ENCODE results near the gene SEMA4D. TPM values are rescaled to one million over a fixed set of nuclear protein-coding genes. Genes with fewer than 3 reads are reported as not detected.

Gene SEMA4D
- total RNA-seq, 1 experiment from 2014 or later = 0.37 TPM

DNA sequence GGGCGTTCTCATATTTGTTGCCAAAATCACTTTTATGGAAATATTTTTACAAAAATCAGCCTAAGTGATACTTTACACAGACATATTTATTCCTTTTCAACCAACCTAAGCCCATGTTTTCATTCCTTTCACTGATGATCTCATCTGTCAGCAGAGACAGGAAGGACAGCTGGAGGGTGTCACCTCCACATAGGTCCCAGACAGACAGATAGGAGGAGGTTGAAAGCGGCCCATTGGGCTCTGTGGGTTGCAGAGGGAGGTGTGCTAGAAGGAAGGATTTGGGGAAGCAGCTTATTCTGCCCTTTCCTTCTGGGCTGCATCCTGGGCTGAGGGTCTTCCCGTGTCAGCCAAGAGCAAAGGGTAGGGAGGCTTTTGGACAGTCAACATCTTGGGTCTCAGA lies 26.0 kb upstream of the SEMA4D start:
- no peak overlapping the region for H3K27ac ChIP-seq
- H3K36me3 ChIP-seq = no peaks in the 10 kb centered on the region
- H3K9me3 ChIP-seq (replicated peaks) = no peaks in the 10 kb centered on the region
- H3K4me3 ChIP-seq = no peak overlapping the region
- no peak for DNase-seq (ENCODE audit: low read depth in 1 of 2, low spot score in 2 of 2)
- H3K27me3 ChIP-seq (replicated peaks) = no peaks in the 10 kb centered on the region
- H3K4me1 ChIP-seq (replicated peaks) = no peaks in the 10 kb centered on the region

DNA sequence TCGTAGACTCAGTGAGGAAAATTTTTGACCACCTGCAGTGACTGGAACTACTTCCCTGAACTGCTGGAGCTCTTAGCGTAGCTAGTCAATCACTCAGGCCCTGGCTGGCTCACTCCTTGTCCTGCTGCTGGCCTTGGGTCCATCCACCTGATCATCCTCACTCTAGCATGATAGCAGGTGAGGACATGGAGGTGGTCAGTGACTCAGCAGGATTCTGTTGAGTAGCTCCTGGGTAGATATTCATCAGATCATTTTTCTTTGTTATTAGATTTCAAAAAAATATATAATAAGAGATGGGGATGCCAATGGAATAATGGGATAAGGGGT lies 25.0 kb upstream of the SEMA4D start:
- H3K36me3 ChIP-seq = no peaks in the 10 kb centered on the region
- no peak overlapping the region for H3K4me3 ChIP-seq
- H3K27ac ChIP-seq = no peak overlapping the region
- no peaks in the 10 kb centered on the region for H3K9me3 ChIP-seq (replicated peaks)
- DNase-seq (ENCODE audit: low read depth in 1 of 2, low spot score in 2 of 2) = no peak
- H3K27me3 ChIP-seq (replicated peaks) = no peaks in the 10 kb centered on the region
- no peaks in the 10 kb centered on the region for H3K4me1 ChIP-seq (replicated peaks)

DNA sequence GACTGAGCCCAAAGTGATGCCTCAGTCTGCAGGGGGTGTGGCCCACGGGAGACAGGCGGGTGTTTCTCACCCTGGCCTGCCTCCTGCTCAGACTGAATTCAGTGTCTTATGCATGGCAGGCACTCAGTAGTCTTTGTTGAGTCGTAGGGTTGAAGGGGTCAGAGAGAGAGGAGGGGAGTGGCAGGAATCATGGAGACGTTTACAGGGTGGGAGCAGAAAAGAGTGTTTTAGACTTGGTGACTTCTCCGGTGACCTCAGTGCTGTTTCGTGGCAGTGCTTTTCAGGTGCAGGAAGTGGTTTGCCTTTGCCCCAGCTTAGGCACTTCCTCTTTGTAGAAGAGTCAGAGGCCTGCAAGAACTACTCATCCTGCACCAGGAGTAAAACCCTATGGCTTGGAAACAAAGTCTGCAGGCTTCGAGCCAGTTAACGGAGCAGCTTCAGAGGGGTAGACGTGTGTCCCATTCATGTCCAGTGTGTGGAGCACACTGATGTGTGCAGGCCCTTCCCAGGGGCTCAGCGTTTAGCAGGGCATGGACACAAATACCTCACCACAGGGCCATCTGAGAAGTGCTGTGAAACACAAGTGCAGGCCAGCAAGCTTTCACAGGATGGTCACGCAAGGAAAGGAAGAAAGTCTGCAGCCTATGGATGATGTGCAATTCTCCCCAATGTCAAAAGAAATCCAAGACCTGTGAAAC lies 24.5 kb upstream of the SEMA4D start:
- no peak for DNase-seq (ENCODE audit: low read depth in 1 of 2, low spot score in 2 of 2)
- H3K27ac ChIP-seq = no peak overlapping the region
- no peaks in the 10 kb centered on the region for H3K9me3 ChIP-seq (replicated peaks)
- H3K36me3 ChIP-seq = no peaks in the 10 kb centered on the region
- H3K4me1 ChIP-seq (replicated peaks) = no peaks in the 10 kb centered on the region
- no peak overlapping the region for H3K4me3 ChIP-seq
- no peaks in the 10 kb centered on the region for H3K27me3 ChIP-seq (replicated peaks)

DNA sequence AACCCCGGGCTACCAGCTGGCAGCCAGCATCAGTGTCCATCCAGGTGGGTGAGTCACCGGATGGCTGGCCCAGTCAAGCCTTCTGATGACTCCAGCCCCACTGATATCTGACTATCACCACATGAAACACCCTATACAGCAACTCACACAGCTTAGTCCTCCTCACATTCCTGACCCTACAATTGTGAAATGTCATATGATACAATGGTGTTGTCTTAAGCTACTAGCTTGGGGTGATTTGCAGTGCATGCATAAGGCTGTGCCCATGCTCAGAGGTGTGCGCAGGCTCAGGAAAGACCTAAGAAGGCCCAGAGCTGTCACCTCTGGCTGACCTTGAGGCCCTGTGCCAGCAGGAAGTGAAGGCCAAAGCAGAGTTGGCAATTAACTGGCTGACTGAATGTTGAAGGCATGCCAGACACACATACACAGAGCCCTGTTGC lies 21.5 kb upstream of the SEMA4D start:
- Histone ChIP-seq H3K36me3 (no peaks in the 10 kb centered on the region), H3K27ac (no peak overlapping the region)
- DNase-seq (ENCODE audit: low read depth in 1 of 2, low spot score in 2 of 2) = no peak

DNA sequence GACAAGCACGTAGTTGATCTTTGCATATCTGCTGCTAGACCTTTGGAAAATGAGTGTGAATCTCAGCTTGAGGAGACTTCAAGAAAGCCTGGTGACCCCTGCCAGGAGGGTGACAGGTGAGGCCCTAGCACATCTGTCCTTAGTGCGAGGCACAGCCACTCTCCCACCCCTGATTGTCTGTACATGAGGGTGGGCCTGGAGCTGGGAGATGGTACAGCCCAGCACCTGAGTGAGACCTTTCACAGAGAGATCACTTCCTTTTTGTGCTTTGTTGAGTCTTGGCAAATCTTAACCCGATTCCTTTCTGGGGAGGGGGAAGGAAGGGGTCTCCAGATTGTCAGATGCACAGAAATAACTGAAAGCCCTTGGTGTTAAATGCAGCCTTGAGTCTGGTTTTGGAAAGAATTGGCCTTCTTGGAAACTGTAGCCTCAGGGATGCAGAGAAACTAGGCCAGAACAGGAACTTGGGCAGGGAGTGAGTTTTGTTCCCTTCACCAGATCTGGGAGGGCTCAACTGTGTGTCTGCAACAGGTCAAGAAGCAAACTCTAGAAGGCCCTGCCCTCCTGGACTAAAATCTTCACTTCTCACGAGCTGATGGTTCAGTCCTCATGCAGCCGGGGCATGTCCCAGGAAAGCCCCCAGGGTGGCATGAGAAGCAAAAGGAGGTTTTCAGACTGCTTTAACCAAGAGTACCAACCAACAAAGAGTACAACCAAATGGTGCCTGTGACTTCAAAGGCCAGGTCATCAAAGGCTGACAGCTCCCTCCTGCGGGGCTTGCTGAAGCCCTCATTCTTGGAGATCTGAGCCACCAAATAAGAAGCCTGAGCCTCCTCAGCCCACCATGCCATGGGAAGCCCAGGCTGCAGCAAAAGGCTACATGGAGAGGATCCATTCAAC lies 20.8 kb upstream of the SEMA4D start:
- Histone ChIP-seq H3K27me3 (replicated peaks) (no peaks in the 10 kb centered on the region), H3K4me1 (replicated peaks) (no peaks in the 10 kb centered on the region), H3K27ac (no peak overlapping the region), H3K4me3 (no peak overlapping the region), H3K9me3 (replicated peaks) (no peaks in the 10 kb centered on the region), H3K36me3 (no peaks in the 10 kb centered on the region)
- DNase-seq (ENCODE audit: low read depth in 1 of 2, low spot score in 2 of 2) = no peak

More for the DNA sequence above, 21.5 kb upstream of the SEMA4D start:
- no peaks in the 10 kb centered on the region for H3K4me1 ChIP-seq (replicated peaks)
- no peaks in the 10 kb centered on the region for H3K27me3 ChIP-seq (replicated peaks)
- H3K4me3 ChIP-seq = no peak overlapping the region
- no peaks in the 10 kb centered on the region for H3K9me3 ChIP-seq (replicated peaks)

DNA sequence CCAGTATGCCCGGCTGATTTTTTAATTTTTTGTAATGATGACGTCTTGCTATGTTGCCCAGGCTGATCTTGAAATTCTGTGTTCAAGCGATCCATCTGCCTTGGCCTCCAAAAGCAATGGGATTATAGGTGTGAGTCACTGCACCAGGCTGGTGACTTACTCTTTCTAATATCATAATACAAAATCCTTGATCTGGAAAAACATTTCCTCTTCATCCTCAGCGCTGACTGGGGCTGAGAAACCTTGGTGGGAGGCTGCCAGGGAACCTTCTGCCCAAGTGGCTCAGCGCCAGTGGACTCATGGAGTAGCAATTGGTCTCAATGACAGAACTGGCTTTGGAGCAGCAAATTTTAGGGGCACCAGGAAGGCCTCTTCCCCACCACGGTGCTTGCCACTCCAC lies 17.5 kb upstream of the SEMA4D start:
- H3K4me3 ChIP-seq = no peak overlapping the region
- no peaks in the 10 kb centered on the region for H3K36me3 ChIP-seq
- no peak for DNase-seq (ENCODE audit: low read depth in 1 of 2, low spot score in 2 of 2)
- H3K9me3 ChIP-seq (replicated peaks) = no peaks in the 10 kb centered on the region
- H3K27ac ChIP-seq = no peak overlapping the region
- H3K27me3 ChIP-seq (replicated peaks) = peaks cover 3% of the 10 kb centered on the region
- H3K4me1 ChIP-seq (replicated peaks) = no peaks in the 10 kb centered on the region

DNA sequence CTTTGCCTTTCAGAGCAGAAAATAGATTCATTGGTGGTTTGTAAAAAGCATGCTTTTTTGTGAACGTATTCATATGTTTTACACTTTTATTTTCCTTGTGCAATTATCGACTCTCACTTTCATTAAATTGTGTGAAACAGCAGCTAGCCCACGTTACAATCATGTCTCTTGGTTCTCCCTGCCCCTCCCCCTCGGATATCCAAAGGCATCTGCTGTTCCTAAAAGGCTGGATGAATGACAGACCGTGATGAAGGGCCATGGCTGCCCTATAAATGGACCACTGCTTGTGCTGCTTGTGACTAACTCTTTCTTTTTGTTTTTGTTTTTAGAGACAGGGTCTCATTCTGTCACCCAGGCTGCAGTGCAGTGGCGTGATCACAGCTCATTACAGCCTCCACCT lies 17.0 kb upstream of the SEMA4D start:
- Histone ChIP-seq H3K27me3 (replicated peaks) (peaks cover 3% of the 10 kb centered on the region), H3K27ac (no peak overlapping the region), H3K4me3 (no peak overlapping the region), H3K9me3 (replicated peaks) (no peaks in the 10 kb centered on the region), H3K36me3 (no peaks in the 10 kb centered on the region), H3K4me1 (replicated peaks) (no peaks in the 10 kb centered on the region)
- no peak for DNase-seq (ENCODE audit: low read depth in 1 of 2, low spot score in 2 of 2)

DNA sequence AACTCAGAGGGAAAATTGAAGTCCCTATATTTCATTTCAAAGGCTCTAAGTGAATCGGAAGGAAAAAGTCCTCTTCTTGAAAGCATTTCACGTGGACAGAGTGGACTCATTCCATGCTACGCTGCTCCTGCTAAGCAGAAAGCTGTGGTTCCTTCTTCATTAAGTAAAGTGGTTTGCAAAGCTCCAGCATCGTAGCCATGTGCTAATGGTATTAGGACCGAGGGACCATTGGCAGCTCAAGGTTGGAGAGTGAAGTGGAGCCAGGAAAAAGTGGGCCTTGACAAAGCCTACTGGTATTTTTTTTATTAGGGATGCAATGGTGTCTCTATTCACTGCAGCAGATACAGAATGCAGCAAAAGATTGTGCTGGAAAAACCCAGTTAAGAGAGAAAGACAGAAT lies 16.4 kb upstream of the SEMA4D start:
- H3K36me3 ChIP-seq = no peaks in the 10 kb centered on the region
- H3K4me3 ChIP-seq = no peak overlapping the region
- no peak overlapping the region for H3K27ac ChIP-seq
- DNase-seq (ENCODE audit: low read depth in 1 of 2, low spot score in 2 of 2) = no peak
- H3K4me1 ChIP-seq (replicated peaks) = no peaks in the 10 kb centered on the region
- H3K27me3 ChIP-seq (replicated peaks) = peaks cover 3% of the 10 kb centered on the region
- no peaks in the 10 kb centered on the region for H3K9me3 ChIP-seq (replicated peaks)

DNA sequence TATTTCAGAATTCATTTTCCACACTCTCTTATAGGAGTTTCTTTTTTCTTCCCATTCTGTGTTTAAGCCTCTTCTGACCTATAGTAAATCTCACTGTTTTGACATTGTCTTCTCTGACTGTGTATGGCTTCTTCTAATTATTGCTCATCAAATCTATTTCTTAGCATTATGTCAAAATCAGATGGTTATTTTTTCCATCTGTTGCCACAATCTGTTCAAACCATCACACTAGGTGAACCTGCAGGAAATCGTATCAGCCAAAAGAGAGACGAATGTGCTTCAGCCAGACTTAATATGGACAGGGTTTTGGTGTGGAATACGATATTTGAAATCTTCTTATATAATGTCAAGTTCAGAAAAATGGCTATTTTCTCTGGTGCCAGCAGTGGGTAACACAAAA lies 15.9 kb upstream of the SEMA4D start:
- no peaks in the 10 kb centered on the region for H3K4me1 ChIP-seq (replicated peaks)
- no peak overlapping the region for H3K27ac ChIP-seq
- peaks cover 3% of the 10 kb centered on the region for H3K27me3 ChIP-seq (replicated peaks)
- DNase-seq (ENCODE audit: low read depth in 1 of 2, low spot score in 2 of 2) = no peak
- no peak overlapping the region for H3K4me3 ChIP-seq
- H3K9me3 ChIP-seq (replicated peaks) = no peaks in the 10 kb centered on the region
- H3K36me3 ChIP-seq = no peaks in the 10 kb centered on the region

DNA sequence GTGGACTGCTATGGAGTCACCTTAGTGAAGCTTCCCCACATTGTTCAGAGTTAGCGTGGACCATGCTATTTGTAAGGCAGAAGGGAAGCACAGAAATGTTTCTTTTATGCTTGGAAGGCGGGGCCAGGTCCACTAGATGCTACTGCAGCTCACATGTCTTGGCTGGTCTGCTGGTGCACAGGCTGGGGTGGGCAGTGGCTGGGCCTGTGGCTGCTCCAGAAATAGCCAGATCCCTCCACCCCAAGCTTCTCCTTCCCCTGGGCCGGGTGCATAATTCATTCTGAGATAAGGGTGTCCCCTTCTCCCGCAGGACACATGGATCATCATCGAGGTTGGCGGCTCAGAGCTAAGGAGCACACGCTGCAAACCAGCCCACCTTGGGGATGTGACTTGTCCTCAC lies 14.5 kb upstream of the SEMA4D start:
- Histone ChIP-seq H3K4me1 (replicated peaks) (no peaks in the 10 kb centered on the region), H3K27ac (no peak overlapping the region), H3K36me3 (no peaks in the 10 kb centered on the region), H3K9me3 (replicated peaks) (no peaks in the 10 kb centered on the region), H3K4me3 (no peak overlapping the region), H3K27me3 (replicated peaks) (peaks cover 3% of the 10 kb centered on the region)
- DNase-seq (ENCODE audit: low read depth in 1 of 2, low spot score in 2 of 2) = no peak

DNA sequence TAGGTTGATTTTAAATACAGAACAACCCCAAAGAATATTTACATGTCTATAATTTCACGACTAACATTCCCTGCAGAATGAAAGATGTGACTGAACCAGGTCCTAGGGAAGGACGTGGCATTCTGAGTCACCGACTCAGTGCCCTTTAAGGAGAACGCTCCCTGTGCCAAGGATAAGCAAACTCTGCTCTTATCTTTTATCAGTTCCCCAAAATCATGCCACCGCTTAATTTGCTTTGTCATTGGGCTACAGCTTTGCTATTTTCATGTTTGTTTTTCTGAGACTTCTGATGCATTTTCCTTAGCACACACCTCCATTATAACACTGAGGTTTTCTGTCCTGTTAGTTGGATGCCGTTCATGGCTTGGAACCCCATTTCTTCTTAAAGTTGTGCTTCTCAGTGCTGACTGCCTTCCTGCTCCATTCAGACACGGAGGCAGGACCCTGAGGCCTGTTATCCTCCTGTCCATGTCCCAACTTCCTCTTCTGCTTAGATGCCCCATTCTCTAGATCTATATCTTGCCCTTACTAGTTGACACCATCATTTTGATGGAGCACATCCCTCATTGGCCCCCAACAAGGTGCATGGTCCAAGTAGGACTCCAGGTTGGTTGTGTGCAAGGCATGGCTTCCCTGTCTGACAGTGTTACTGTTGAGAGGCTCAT lies 11.2 kb upstream of the SEMA4D start:
- Histone ChIP-seq H3K9me3 (replicated peaks) (no peaks in the 10 kb centered on the region), H3K4me3 (no peak overlapping the region), H3K27me3 (replicated peaks) (peaks cover 3% of the 10 kb centered on the region), H3K36me3 (no peaks in the 10 kb centered on the region), H3K4me1 (replicated peaks) (no peaks in the 10 kb centered on the region), H3K27ac (no peak overlapping the region)
- no peak for DNase-seq (ENCODE audit: low read depth in 1 of 2, low spot score in 2 of 2)

DNA sequence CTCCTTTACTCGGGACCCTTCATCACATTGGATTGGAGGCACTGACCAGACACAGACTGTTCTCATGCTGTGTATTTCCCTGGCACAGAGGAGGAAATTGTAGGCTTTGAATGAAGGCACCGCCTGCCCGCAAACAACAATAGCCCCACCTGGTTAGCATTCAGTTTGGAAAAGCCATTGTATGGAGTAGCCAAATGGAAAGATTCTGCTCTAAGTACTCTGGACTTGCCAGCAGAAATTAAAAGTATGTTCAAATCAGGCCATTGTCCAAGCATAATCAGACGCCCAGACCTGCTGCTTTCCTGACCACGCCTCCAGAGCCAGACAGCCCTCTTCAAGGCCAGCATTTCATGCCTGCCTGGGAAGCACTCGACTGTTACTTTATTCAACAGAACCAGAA lies 8.0 kb upstream of the SEMA4D start:
- Histone ChIP-seq H3K4me1 (replicated peaks) (no peaks in the 10 kb centered on the region), H3K27me3 (replicated peaks) (0 out of 2 replicates have a peak, but pooled peaks cover 3% of the 10 kb centered on the region), H3K36me3 (no peaks in the 10 kb centered on the region), H3K9me3 (replicated peaks) (no peaks in the 10 kb centered on the region), H3K4me3 (no peak overlapping the region), H3K27ac (no peak overlapping the region)
- no peak for DNase-seq (ENCODE audit: low read depth in 1 of 2, low spot score in 2 of 2)

DNA sequence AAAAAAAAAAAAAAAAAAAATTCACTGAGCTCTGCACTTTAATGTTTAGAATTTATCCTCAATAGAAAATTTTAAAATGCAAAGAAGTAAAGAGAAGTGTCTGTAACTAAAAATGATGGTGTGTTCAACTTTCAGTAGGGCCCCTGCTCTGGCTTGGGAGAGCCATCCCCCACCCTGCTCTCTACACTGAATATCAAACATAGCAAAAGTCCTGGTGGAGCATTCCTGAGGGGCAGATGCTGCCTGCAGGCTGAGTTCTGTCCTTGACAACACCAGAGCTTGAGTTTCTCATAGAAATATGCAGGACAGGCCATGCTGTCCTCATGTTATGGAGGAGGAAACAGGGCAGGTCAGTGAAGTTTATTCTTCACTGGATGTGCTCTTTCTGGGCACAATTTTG lies 7.1 kb upstream of the SEMA4D start:
- Histone ChIP-seq H3K27me3 (replicated peaks) (0 out of 2 replicates have a peak, but pooled peaks cover 3% of the 10 kb centered on the region), H3K9me3 (replicated peaks) (no peaks in the 10 kb centered on the region), H3K27ac (no peak overlapping the region), H3K4me1 (replicated peaks) (no peaks in the 10 kb centered on the region), H3K36me3 (no peaks in the 10 kb centered on the region), H3K4me3 (no peak overlapping the region)
- no peak for DNase-seq (ENCODE audit: low read depth in 1 of 2, low spot score in 2 of 2)

DNA sequence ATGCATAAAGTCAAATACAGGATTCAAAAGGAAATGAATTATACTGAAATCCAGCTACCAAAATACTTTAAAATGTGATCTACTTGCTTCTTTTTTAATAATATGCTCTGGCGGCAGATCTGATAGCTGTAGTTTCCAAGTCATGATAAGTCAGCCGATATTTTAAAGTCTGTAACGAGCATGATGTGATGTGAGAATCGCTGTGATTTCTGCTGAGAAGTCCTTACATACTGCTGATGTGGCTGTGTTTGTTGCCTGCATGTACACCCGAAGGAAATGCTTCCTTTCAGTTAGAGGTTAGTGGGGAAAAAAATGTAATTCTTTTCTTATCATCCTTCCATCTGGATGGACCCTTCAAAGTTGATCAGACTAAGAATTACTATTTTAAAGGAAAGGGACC lies 4.8 kb upstream of the SEMA4D start:
- Histone ChIP-seq H3K36me3 (no peaks in the 10 kb centered on the region), H3K27me3 (replicated peaks) (0 out of 2 replicates have a peak, but pooled peaks cover 3% of the 10 kb centered on the region), H3K9me3 (replicated peaks) (no peaks in the 10 kb centered on the region), H3K4me3 (no peak overlapping the region), H3K27ac (no peak overlapping the region), H3K4me1 (replicated peaks) (no peaks in the 10 kb centered on the region)
- no peak for DNase-seq (ENCODE audit: low read depth in 1 of 2, low spot score in 2 of 2)
